HT1080 (cell line): ENCODE measurements around the gene FBXL17. TPM values are rescaled to one million over a fixed set of nuclear protein-coding genes. Genes with fewer than 3 reads are reported as not detected.
A peak's percentile ranks its signal among the peaks of the same experiment; 100 is the strongest.
"Not testable (repeated sequence)": the region's sequence is repeated elsewhere in the genome, so short reads cannot be mapped to it uniquely, and the experiment has no call there.

Experiments
- DNase-seq: peaks from one replicate; pipeline ENCODE4 v3.0.0-alpha.2; 2015; ENCODE audit warnings: low read depth
- polyA plus RNA-seq, 2 experiments: library from polyadenylated mRNA; depleted of rRNA; stranded (reverse); fragments of >200 nt; gene quantifications; 2 replicates each; pipeline ENCODE4 v1.2.3, GENCODE V29; 2015
- total RNA-seq: library from RNA; depleted of rRNA; stranded (reverse); fragments of >200 nt; shearing (Covaris generic); gene quantifications from 2 replicates; pipeline ENCODE4 v1.2.3, GENCODE V29; 2014; rRNA removed

FBXL17 gene
- 4.5 and 6.6 TPM in 2 replicates for total RNA-seq
- polyA plus RNA-seq (2015; cell fraction: cytosol; rRNA removed): 7.2 and 9.3 TPM in 2 replicates
- polyA plus RNA-seq (2015; cell fraction: nucleus; rRNA removed): 6.5 and 10.4 TPM in 2 replicates

- DNase-seq: peak; percentile 91
Observed at GRCh38 chr5:108381954-108382783, at the start of gene FBXL17. TSS of gene FBXL17 (minus strand) at chr5:108382098.

- peak; percentile 24 for DNase-seq
Observed at GRCh38 chr5:108430931-108431608, 49.2 kb upstream of the FBXL17 start.

- DNase-seq: no peak
Observed at GRCh38 chr5:108421713-108422112, 39.8 kb upstream of the FBXL17 start.

GRCh38 chr5:108420755-108421154 lies 38.9 kb upstream of the FBXL17 start:
- DNase-seq: no peak

- DNase-seq: no peak
Observed at GRCh38 chr5:108420158-108420557, 38.3 kb upstream of the FBXL17 start.

GRCh38 chr5:108418197-108418596 lies 36.3 kb upstream of the FBXL17 start:
- no peak for DNase-seq

GRCh38 chr5:108417166-108417670 lies 35.3 kb upstream of the FBXL17 start:
- DNase-seq: no peak

- no peak for DNase-seq
Observed at GRCh38 chr5:108415726-108416125, 33.8 kb upstream of the FBXL17 start.

- DNase-seq: no peak
Observed at GRCh38 chr5:108409786-108410185, 27.9 kb upstream of the FBXL17 start.

- DNase-seq: not testable (repeated sequence)
Observed at GRCh38 chr5:108405201-108405600, 23.3 kb upstream of the FBXL17 start.

- peak; percentile 15 for DNase-seq
Observed at GRCh38 chr5:108398964-108399363, 17.1 kb upstream of the FBXL17 start.

- not testable (repeated sequence) for DNase-seq
Observed at GRCh38 chr5:108396837-108397236, 14.9 kb upstream of the FBXL17 start.

- no peak for DNase-seq
Observed at GRCh38 chr5:108387758-108388157, 5.9 kb upstream of the FBXL17 start.

GRCh38 chr5:108386345-108387061 lies 4.6 kb upstream of the FBXL17 start:
- DNase-seq: no peak

- no peak for DNase-seq
Observed at GRCh38 chr5:108384741-108385140, 2.8 kb upstream of the FBXL17 start.

- no peak for DNase-seq
Observed at GRCh38 chr5:108382784-108383330, 959 bp upstream of the FBXL17 start.

GRCh38 chr5:108381350-108381953 lies 446 bp downstream of the FBXL17 start:
- DNase-seq: peak; percentile 58

GRCh38 chr5:108380531-108381349 lies 1.2 kb downstream of the FBXL17 start:
- peak; percentile 4 for DNase-seq

- DNase-seq: peak; percentile 23
Observed at GRCh38 chr5:108379722-108380530, 2.0 kb downstream of the FBXL17 start.
